ENCODE results near the gene NXT1. TPM values are rescaled to one million over a fixed set of nuclear protein-coding genes. Genes with fewer than 3 reads are reported as not detected.
"Not testable (repeated sequence)": the region's sequence is repeated elsewhere in the genome, so short reads cannot be mapped to it uniquely, and the experiment has no call there.

NXT1 gene
- polyA plus RNA-seq (ENCODE audit: insufficient read length in 10 of 10), result 10 to 100 TPM in 9 of 10 donors, 1 to 10 TPM in 1; 9.8 to 17.2 (median 12.4) TPM
- long read RNA-seq, donor 1, transcript NXT1-201 (2 exons, 1,123 nt), result major isoform, 7 of 13 reads
- long read RNA-seq, donor 1, partial matches to known transcripts, result 6 of 13 reads
- long read RNA-seq, donor 1, other reads (novel, unspliced or antisense), result 0 of 13 reads
- long read RNA-seq, donor 2, transcript NXT1-201 (2 exons, 1,123 nt), result major isoform, 7 of 7 reads
- long read RNA-seq, donor 2, partial matches to known transcripts, result 0 of 7 reads
- long read RNA-seq, donor 2, other reads (novel, unspliced or antisense), result 0 of 7 reads
- long read RNA-seq, donor 3, result 0 reads
- long read RNA-seq, donor 4, transcript NXT1-201 (2 exons, 1,123 nt), result major isoform, 9 of 16 reads
- long read RNA-seq, donor 4, partial matches to known transcripts, result 7 of 16 reads
- long read RNA-seq, donor 4, other reads (novel, unspliced or antisense), result 0 of 16 reads
- long read RNA-seq, donor 5, transcript NXT1-201 (2 exons, 1,123 nt), result major isoform, 17 of 22 reads
- long read RNA-seq, donor 5, partial matches to known transcripts, result 5 of 22 reads
- long read RNA-seq, donor 5, other reads (novel, unspliced or antisense), result 0 of 22 reads
- long read RNA-seq, donor 6, transcript NXT1-201 (2 exons, 1,123 nt), result major isoform, 16 of 16 reads
- long read RNA-seq, donor 6, partial matches to known transcripts, result 0 of 16 reads
- long read RNA-seq, donor 6, other reads (novel, unspliced or antisense), result 0 of 16 reads
- long read RNA-seq, donor 7, transcript NXT1-201 (2 exons, 1,123 nt), result major isoform, 16 of 16 reads
- long read RNA-seq, donor 7, partial matches to known transcripts, result 0 of 16 reads
- long read RNA-seq, donor 7, other reads (novel, unspliced or antisense), result 0 of 16 reads
- long read RNA-seq, donor 8, transcript NXT1-201 (2 exons, 1,123 nt), result major isoform, 13 of 13 reads
- long read RNA-seq, donor 8, partial matches to known transcripts, result 0 of 13 reads
- long read RNA-seq, donor 8, other reads (novel, unspliced or antisense), result 0 of 13 reads
- long read RNA-seq, donor 9, partial matches to known transcripts, result 0 of 3 reads
- long read RNA-seq, donor 9, other reads (novel, unspliced or antisense), result 0 of 3 reads

DNA sequence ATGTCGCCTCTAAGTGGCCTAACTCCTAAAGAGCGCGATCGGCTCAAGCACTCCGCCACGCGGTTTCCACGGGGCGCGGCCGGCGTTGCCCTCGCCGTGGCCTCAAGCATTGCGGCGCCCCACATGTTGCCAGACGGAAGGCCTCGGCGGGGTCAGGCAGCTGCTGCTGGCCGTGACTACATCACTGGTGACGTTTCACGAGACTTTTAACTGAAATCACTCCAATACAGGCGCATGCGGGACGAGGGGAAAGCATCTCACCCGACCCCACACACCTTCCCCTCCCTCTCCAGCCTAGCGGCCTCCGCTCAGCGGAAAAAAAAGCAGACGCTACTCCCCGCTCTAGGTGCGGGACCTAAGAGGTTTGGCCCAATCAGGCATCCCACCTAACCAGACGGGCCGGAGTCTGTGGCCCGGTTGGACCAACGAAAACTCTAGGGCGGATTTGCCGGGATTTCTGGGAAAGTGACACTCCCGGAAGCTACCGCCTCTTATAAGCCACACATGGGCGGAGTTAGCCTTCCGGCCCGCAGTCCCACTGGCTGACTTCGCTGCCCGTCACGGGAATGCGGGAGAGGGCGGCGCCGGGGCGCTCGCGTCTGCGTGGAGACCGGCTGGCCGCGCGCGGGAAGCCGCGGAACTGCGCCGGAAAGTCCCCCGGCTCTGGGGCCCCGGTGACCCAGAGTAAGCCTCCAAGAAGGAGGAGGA lies at the start of gene NXT1:
NXT1 (plus strand) TSS at position 596 of the 708 bp plus-strand sequence. CDS start 3,251 bp downstream, outside the sequence.
- DNase-seq, result peak; percentile 98 to 99 (median 99)

DNA sequence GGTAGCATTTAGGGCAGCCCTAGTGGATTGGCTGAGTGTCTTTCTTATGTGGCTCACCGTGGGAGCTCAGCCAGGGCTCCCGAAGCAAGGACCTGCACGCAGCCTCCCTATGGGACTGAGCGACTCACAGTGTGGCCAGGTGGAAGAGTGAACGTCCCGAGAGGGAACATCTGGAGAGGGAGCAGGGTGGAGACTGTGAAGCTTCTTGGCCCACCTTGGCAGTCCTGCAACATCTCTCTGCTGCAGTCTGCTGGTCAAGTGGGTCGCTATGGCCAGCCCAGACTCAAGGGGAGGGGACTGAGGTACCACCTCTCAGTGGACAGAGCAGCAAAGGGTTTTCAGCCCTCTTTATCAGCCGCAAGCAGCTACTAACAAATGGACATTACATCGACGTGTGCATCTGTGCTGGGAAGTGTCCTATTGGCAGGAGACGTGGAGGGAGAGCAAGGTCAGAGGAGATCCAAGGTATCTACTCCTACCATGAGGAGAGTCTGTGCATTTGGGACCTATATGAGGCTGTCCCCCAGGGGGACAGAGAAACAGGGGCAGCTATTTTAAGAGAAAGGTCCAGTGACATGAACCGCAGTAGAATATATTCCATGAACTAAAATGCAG lies 49.0 kb upstream of the NXT1 start:
- no peak for DNase-seq

DNA sequence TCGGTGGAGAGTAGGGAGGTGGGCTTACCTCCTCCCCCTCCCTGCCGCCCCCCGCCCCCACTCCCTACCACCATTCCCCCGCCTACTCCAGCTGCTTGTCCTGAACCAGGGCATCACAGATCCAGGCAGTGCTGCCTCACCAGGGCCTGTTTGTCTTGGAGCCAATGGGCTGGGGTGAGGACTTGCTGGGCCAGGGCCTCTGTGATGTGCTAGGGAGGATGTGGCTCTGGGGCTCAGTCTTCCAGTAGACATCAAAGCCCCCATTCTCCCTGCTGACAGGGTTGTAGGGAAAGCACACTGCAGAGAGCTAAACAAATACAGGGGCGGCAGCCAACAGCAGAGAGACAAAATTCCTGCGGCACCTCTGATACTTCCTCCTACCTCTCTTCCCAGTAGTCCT lies 48.2 kb upstream of the NXT1 start:
- no peak for DNase-seq

DNA sequence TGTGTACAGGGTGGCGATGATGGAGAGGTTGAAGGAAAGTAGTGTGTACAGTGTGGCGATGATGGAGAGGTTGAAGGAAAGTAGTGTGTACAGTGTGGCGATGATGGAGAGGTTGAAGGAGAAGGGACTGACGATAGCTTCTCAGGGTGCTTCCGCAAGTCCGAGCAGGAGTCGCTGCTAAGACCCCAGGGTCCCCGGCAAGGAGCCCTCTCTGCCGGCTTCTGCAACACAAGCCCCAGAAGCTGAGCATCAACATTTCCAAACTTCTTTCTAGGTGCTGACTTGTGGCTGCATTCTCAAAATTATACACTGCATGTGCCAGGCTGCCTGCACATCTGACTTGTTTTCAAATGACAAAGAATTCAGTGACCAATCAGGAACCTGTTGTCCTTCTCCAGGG lies 47.8 kb upstream of the NXT1 start:
- no peak for DNase-seq

DNA sequence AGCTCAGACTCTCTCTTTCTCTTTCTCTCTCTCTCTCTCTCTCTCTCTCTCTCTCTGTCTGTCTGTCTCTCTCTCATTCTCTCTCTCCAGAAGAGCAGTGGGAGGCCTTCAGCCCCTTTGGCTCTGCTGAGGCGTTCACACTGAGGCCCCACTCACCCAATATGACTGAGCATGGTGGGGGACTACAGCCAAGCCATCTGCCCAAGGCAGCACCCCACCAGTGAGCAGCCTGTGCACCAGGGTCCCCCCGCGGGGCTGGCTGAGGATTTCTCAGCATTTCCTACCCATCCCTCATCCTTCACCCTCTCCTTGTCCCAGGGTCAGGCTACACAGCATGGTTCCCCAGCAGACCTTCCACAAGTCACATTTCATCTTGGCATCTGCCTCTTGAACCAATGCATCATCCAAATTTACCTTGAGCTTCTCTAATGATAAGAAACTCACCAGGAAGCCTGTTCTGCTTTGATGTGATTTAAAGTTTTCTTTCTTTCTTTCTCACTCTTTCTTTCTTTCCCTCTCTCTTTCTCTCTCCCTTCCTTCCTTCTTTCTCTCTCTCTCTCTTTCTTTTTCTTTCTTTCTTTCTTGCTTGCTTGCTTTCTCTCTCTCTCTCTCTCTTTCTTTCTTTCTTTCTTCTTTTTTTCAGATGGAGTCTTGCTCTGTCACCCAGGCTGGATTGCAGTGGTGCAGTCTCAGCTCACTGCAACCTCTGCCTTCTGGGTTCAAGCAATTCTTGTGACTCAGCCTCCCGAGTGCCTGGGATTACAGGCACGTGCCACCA lies 47.1 kb upstream of the NXT1 start:
- DNase-seq, result no peak

DNA sequence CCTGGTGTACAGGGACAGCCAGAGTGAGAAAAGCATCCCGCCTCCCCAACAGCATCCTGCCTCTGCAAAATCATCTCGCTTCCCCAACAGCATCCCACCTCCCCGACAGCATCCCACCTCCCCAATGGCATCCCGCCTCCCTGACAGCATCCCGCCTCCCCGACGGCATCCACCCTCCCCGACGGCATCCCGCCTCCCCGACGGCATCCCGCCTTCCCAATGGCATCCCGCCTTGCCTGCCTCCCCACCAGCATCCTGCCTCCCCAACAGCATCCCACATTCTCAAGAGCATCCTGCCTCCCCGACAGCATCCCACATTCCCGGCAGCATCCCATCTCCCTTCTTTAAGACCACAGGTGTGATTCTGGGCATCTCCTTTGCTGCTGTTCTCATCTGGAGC lies 46.0 kb upstream of the NXT1 start:
- no peak for DNase-seq

DNA sequence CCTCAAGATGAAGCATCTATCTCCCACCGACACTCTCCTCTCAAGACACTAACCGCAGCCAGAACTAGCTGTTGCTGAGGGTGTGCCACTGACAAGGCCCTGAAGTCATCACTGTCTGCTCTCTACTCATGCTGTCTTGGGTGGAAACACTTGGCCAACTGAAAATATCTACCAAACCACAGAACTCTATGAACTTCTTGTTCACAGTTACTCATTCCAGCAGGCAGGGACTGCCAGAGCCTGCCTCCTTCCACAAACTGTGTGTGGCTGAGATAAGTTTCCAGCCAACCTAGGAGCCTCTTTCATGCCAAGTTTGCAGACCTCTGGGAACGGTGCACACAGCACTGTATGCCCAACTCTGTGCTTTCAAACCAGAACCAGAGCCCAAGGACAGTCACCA lies 45.5 kb upstream of the NXT1 start:
- DNase-seq, result no peak

DNA sequence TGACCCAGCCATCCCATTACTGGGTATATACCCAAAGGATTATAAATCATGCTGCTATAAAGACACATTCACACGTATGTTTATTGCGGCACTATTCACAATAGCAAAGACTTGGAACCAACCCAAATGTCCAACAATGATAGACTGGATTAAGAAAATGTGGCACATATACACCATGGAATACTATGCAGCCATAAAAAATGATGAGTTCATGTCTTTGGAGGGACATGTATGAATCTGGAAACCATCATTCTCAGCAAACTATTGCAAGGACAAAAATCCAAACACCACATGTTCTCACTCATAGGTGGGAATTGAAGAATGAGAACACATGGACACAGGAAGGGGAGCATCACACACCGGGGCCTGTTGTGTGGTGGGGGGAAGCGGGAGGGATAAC lies 43.2 kb upstream of the NXT1 start:
- not testable (repeated sequence) for DNase-seq

DNA sequence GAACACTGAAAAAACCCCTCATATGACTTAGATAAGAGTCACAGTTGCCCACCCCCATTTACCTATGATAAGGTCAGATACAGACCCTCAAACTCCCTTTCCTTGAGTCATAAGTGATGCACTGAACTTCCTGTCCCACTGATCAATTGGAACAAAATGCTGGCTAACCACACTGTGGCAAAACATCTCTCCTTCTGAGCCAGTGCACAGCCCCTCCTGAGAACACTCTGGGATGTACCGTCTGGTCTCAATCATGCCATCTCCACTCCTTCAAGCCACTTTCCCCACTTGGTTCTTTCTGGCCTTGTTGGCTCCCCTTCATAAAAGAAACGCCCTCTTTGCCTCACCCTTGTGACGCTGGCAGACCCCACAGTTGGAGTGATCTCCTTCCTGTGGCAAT lies 42.6 kb upstream of the NXT1 start:
- no peak for DNase-seq

DNA sequence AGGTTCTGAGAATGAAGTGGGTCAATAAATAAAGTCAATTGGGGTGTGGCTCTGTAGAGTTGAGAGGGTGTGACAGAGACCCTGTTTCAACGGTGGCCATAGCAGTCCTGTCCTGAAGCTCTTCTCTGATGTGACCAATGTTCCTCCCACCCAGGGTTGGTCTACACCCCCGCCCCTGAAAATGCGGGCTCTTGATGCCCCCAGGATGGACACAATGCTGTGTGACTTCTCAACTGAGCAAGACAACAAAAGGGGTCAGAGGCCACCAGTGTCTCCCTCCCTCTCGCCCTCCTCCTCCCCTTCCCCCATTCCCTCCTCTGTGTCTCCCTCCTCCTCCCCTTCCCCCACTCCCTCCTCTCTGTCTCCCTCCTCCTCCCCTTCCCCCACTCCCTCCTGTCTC lies 41.7 kb upstream of the NXT1 start:
- DNase-seq, result no peak

DNA sequence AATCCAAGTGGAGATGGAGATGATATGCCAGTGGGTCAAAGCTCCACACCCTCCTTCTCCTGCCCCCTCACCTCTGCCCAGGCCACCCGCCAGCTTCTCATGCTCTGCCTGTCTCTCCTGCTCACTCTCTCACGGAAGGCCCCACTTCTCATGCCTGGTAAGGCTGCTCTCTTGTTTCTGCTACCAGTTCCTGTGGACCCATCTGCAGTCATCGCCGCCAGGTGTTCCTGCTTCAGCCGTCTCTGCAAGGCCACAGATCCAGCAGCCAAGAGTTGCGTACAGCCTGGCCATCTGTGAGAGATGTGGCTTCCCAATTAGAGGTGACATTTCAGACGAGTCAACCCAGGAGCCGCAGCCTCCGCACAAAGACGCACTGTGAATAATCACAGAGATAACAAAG lies 40.8 kb upstream of the NXT1 start:
- no peak for DNase-seq

DNA sequence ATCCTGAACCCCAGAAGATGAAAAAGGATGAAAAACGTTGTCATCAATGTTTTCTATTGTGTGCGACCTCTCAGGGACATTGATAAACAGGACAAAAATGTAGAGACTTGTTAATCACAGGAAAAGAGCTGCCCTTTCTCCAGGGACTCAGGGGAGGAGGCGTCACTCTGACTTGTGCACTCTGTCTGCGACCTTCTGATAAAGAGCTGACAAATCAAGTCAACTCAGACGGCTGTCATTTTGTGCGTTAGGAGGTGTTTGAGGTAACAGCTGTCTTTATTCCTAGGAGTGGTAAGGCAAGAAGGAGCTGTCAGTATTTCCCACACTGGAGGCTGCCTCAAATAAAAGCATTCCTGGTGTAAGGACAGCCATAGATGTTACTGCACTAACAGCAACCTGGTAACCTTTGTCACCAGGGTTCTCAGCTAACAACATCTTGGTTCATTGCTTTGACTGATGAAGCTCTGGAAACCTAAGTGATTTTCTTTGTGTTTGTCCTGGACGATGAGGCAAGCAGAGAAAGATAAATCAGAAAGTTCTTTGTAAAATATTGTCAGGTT lies 38.6 kb upstream of the NXT1 start:
- DNase-seq, result no peak

DNA sequence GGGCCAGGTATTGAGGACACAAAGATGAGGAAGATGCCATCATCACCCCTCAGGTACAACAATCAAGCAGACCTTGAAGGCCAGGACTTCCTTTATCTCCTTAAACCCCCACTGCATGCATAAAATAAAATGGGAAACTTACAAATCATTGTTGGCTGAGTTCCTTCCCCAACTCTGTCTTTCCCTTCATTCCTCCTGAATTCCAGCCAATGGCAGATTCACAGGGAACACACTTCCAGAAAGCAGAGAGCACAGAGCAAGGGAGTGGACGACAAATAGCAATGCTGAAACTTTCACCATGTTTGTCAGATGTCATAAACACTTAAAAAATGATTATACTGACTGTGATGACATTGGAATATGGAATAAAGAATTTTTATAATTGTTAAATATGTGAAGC lies 37.3 kb upstream of the NXT1 start:
- peak in 2 of 3 donors; percentile 47 to 69 for DNase-seq

DNA sequence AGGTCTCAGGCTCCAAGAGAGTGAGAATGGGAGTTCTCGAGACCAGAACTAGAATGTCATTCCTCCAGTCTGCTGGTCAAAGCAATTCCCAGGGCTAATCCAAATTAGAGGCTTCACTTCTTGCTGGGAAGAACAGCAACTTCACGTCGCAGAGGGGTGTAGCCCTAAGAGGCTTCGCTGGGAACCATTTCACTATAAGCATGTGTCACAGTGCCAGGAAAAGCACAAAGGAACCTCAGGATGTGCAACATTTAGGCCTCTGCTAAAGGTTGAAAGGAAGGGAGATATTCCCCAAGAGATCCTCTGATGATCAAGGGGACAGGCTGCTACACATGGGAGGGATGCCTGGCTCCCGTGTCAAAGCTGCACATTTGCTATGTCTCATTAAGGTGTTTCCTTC lies 35.9 kb upstream of the NXT1 start:
- no peak for DNase-seq

DNA sequence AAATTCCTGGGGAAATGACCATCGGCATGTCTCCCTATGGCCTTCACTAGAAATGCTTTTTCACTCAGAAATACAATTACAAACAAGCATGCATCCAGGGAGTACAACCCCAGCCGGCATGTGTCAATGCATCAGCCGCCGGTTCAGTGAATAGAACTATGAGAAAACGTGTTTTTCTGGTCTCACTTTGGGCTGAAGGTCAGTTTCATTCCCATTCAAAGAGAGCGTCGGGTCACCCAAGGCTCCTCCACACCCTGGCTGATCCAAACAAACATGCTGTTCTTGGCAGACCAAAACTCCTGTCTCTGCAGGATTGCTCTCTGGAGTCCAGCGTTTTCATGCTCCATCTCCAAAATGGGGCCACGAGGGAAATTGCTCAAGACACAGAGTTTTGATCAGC lies 35.5 kb upstream of the NXT1 start:
- DNase-seq, result no peak

DNA sequence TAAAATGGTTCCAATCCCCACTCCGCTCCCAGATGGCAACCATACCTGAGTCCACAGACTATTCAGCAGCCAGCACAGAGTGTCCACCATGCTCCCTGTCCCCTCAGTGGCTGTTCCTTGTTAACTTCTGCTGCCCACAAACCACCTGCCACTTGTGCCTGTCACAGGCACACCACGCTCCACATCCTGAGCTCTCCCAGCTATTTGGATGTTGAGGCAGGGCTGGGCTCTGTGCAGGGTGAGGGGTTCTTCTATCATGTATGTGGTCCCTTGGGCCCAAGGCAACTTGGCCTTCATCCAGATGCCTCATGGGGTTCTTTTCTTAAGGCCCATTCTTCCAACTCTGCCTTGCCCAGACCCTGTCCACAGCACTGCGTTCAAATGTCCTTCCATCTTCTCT lies 34.0 kb upstream of the NXT1 start:
- DNase-seq, result no peak

DNA sequence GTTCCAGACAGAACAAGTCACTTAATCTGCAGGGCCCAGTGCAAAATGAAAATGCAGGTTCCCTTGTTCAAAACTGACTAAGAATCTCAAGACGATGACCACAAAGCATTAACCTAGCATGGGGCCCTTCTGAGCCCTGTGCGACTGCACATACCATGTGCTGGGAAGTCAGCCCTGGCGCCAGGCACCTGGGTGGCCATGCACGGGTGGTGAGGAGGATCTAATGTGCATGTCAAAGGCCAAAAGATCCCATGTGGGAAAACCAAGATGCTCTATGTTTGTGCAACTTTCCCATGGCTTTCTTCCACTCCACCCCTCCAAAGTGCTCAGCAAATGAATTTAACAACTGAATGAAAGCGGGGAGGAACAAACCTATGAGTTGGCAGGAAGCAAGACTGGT lies 33.5 kb upstream of the NXT1 start:
- DNase-seq, result no peak

DNA sequence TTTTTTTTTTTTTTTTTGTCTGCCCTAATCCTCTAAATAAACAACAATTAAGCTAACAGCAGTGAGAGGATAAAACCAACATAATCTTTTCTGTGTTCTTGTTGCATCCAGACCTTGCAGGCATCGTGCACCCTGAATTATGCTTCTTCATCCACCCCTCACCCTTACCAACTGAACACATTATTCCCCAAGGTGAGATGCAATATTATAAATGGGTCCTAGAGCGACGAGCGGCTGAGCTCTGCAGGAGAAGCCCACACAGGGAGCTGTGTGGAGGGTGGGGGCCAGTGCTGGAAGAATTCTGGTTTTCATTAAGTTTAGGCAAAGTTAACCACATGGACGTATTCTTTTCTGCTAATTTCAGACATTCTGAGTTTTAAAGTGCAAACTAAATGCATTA lies 32.2 kb upstream of the NXT1 start:
- no peak for DNase-seq

DNA sequence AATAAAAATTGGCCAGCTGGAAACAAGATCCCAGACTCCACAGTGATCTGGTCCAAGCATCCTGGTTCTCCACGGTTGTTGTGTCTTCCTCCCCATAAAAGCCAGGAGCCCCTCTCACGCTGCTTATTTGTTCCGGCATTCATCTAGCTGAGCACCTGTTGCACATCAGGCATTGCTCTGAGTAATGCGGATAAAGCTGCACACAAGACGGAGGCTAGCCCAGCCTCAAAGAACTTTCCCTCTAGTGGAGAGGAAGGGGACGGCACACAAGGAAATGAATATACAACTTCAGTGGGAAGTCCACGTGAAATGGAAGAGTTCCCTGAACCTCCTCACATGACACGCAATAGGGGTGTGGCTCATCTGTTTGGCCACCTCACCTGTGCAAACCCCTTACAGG lies 30.3 kb upstream of the NXT1 start:
- DNase-seq, result no peak

DNA sequence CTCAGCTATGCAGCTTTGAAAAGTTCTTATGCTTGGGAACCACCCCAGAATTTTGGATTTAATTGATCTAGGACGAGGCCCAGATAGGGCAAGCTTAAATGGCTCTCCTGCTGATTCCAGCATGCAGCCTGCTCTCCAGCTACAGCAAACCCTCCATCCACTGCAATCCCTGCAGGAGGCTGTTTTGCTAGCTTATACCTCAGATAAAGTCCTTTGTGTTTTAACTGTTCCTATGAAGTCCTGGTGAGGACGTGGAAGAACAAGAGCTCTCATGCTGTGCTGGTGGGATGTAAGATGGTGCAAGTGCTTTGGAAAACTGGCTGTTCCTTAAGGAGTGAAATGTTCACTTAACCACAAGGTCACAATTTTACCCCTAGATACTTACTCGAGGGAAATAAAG lies 25.5 kb upstream of the NXT1 start:
- DNase-seq, result no peak
